ENCODE data around the gene F2RL2.

DNA sequence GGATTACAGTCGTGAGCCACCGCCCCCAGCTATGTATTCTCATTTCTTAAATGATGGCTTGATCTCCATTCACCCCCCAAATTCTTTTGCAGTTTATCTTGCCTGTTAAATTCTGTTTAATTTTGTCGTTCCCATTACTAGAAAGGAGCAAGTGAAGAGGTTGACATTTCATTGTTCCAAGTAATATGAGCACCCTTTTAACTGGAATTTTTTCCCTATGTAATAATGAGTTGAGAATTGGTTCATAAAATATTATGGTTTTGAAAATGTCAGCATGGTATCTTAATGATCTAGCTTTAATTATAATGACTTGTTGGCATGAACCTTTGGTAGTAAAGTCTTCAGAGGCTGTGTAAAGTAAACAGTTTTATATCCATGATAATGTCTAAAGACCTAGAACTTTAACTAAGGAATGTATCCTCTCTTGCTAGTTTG, 37.4 kb downstream of the F2RL2 start:
- TF ChIP-seq, protein P1, sequence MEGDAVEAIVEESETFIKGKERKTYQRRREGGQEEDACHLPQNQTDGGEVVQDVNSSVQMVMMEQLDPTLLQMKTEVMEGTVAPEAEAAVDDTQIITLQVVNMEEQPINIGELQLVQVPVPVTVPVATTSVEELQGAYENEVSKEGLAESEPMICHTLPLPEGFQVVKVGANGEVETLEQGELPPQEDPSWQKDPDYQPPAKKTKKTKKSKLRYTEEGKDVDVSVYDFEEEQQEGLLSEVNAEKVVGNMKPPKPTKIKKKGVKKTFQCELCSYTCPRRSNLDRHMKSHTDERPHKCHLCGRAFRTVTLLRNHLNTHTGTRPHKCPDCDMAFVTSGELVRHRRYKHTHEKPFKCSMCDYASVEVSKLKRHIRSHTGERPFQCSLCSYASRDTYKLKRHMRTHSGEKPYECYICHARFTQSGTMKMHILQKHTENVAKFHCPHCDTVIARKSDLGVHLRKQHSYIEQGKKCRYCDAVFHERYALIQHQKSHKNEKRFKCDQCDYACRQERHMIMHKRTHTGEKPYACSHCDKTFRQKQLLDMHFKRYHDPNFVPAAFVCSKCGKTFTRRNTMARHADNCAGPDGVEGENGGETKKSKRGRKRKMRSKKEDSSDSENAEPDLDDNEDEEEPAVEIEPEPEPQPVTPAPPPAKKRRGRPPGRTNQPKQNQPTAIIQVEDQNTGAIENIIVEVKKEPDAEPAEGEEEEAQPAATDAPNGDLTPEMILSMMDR (conservative IDR thresholded peaks at IDR 0.05 in 1 of 2, IDR thresholded peaks at IDR 0.05 in 1 of 2; ENCODE audit: low read depth in 1 of 2, low read length in 2 of 2) = no peak
- no peak for TF ChIP-seq EZH2 (IDR thresholded peaks at IDR 0.05; ENCODE audit: low read length, missing control alignments)

All from fibroblast of lung (primary cell).